IPS-NIHi7 (cell line): Measurements from ENCODE around the gene PSMD5.

Experiments
- DNase-seq: peaks from one replicate; pipeline ENCODE4 v3.0.0; 2012; ENCODE audit warnings: mixed read lengths; ENCODE audit errors: extremely low spot score

The PSMD5 gene

DNA sequence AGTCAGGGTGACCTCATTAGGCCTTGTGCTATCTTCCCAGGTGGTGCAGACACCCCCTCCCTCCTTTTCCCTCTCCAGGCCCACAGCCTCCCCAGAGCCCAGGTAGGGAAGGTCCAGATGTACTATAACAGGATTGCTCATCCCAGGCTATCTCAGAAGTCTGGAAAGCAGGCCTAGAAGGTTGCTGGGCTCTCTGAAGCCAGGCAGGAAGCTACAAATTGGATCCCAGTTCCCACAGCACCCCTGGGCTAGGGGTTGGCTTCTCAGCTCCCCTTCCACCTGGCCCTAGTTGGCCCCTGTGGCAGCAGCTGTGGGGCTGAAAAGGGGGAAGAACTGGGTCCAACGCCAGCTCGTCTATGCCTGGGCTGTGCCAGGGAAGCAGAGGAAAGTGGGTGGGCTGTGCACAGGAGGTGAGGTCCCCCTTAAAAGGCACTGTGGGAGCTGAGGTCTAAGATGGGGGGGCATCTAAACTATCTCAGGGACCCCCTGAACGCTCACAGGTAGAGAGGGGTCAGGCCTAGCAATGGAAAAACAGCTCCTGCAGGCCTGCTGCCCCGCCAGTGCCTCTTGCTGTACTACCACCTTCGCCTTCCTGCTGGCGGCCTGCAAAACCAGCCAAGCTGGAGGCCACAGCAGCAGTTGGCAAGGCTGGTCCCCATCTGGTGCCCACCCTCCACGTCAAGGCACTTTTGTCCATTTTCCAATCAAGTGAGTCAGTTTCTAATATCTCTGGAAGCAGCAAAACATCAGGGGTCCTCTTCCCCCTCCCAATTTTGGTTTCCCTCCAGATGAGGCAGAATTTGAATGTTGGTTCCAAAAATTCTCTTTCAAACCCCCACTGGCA is 13.3 kb upstream of the PSMD5 start:
- DNase-seq = no peak

- no peak for DNase-seq
These were observed 12.0 kb upstream of the PSMD5 start for GRCh38 chr9:120854596-120855327.

- DNase-seq = no peak
These were observed 10.5 kb upstream of the PSMD5 start for GRCh38 chr9:120853198-120853597.

DNA sequence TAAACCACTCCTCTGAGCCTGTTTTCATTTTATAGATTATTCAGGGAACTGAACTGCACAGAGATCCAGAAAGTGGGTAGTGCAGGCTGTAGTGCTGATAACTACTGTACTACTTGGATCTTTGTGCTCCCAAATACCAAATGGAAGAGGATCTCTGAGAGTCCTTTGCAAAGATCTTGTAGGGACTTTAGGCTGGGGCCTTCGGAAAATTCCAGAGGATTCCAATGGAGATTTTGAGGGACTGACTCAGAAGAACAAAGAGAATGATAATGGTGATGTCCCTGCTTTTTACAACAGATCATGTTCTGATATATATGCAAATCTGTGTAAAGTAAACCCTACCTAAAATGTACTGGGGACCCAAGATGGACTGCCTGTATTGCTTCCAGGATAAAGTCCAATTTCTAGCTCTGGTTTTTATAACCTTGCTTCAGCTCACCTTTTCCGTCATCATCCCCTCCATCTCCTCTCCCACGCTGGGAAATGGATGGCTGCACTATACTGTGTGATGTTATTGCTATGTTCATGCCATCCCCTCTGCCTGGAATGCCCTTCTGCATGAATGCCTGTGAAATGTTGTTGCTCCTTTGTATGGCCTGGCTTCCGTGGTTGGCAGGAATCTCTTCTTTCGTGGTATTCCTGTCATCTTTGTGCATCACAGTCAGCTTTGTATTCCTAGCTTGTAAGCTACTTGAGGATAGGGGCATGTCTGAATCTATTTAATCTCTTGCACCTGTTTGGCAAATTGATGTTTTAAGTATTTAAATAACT is 9.7 kb upstream of the PSMD5 start:
- no peak for DNase-seq

DNA sequence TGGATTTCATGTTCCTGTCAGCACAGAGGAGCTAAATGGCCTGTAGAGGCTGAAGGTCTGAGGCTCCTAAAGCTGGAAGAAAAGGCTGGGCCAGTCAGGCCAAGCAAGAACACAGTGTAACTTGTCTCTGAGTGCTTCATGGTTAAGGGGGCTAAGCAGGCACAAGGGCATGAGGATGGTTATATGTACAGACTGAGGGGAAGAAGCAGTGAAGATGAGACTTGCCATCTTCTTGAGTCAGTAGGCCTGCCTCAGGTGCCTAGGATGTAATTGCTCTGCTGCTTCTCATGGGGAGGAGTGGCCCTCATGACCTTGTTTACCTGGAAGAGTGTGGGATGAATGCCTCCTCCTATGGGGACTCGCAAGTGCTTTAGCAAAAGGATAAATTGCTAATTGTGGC is 8.7 kb upstream of the PSMD5 start:
- no peak for DNase-seq

GRCh38 chr9:120850315-120850714 is 7.6 kb upstream of the PSMD5 start:
- DNase-seq = no peak

- DNase-seq = no peak
These were observed 4.2 kb upstream of the PSMD5 start for GRCh38 chr9:120846906-120847305.

DNA sequence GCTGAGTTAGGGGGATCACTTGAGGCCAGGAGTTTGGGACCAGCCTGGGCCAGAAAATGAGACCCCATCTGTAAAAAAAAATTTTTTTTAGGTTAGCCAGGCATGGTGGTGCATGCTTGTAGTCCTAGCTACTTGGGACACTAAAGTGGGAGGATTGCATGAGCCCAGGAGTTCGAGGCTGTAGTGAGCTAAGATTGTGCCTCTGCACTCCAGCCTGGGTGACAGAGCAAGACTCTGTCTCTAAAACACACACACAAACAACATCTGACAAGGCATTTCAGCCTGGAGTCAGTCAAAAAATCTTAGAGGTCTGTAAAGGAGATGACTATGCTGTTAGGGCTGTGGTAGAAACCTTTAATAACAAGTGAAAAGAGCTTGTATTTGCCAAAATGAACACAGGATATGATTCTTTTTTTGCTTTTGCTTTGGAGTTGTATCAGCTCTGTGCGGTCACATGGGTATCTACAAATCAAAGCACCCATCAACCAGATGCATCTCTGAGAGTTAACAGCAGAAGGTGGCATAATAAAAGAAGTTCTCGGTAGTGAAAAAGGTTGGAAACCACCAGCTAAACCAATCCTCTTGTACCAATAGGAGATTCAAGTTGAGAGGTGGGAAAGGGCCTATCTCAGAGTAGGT is 3.6 kb upstream of the PSMD5 start:
- DNase-seq = no peak

GRCh38 chr9:120845255-120845654 is 2.5 kb upstream of the PSMD5 start:
- DNase-seq = no peak

- DNase-seq = no peak
These were observed 615 bp downstream of the PSMD5 start for GRCh38 chr9:120841930-120842684.

- DNase-seq = no peak
These were observed 3.6 kb downstream of the PSMD5 start for GRCh38 chr9:120839146-120839545.

- DNase-seq = no peak
These were observed 4.8 kb downstream of the PSMD5 start for GRCh38 chr9:120837921-120838320.

DNA sequence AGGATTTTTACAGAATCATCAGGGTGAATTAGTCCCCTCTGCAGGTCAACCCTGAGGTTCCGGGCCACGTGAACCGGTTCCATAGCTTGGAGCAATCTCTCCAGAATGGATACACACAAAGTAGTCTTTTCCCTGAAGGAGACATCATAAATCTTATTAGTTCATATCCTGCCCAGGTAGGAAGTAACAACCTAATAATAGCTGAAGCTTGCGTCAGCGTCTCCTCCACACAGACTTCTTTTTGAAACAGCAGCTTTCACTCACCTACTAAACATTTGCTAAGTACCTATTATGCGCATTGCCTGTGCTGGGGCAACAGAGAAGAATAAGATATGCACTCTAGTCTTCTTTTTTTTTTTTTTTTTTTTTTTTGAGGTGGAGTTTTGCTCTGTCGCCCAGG is 9.4 kb downstream of the PSMD5 start:
- no peak for DNase-seq

DNA sequence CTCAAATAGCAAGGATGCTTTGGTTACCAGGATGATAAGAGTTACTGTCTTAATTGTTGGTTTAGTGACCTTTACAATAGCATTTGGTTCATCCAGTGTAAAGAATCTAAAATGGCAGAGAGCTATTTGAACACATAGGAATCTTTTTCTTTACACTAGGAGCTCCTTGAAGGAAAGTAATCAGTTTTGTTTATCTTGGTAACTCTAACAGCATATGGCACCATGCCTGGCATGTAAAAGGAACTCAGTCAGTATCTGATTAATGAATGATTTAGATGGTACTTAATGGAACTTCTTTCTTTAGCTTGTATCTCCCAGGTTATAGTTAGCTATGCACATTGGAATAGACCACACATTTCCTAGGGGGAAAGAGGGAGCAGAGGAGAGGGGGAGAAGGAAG is 9.9 kb downstream of the PSMD5 start:
- no peak for DNase-seq

- DNase-seq = no peak
These were observed 11.9 kb downstream of the PSMD5 start for GRCh38 chr9:120830865-120831264.

GRCh38 chr9:120830151-120830550 is 12.6 kb downstream of the PSMD5 start:
- DNase-seq = no peak

DNA sequence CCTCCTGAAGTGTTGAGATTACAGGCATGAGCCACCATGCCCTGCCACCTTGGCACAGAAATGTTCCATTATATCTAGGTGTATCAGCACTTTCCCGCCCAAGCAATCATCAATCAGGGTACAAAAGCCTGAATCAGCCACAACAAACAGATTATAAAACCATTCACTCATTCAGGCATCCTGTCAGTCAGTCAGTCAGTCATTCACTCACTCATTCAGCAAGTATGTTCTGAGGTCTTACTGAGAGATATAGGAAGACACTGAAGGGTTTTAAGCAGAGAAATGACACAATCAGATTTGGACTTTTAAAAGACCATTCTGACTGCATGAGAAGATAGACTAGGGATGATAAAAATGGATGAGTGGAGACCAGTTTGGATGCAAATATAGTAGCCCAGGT is 13.1 kb downstream of the PSMD5 start:
- no peak for DNase-seq

- DNase-seq = no peak
These were observed 22.6 kb downstream of the PSMD5 start for GRCh38 chr9:120820095-120820494.

- DNase-seq = no peak
These were observed 24.1 kb downstream of the PSMD5 start for GRCh38 chr9:120818595-120818994.

- no peak for DNase-seq
These were observed 27.6 kb downstream of the PSMD5 start for GRCh38 chr9:120815075-120815474.

GRCh38 chr9:120808931-120809330 is 33.8 kb downstream of the PSMD5 start:
- DNase-seq = no peak
